ENCODE measurements around the gene MANSC4.

Gene MANSC4

GRCh38 chr12:27814851-27815591 is 35.0 kb upstream of the MANSC4 start:
- peaks cover 8% of the 10 kb centered on the region for H3K9me3 ChIP-seq (ENCODE audit: control insufficient read depth, insufficient read depth, low read depth, low read length)
- no peaks in the 10 kb centered on the region for H3K36me3 ChIP-seq (ENCODE audit: control insufficient read depth, insufficient read depth, low read length)
- H3K27me3 ChIP-seq (ENCODE audit: control insufficient read depth, insufficient read depth, low read length): no peaks in the 10 kb centered on the region
- H3K4me3 ChIP-seq (ENCODE audit: low read depth, low read length): no peak overlapping the region
- no peaks in the 10 kb centered on the region for H3K4me1 ChIP-seq (ENCODE audit: control insufficient read depth, insufficient read depth, low read length)
- no peak overlapping the region for H3K27ac ChIP-seq (ENCODE audit: low read depth, low read length)
- no peak overlapping the region for H3K9ac ChIP-seq (ENCODE audit: low read length)

GRCh38 chr12:27814411-27814810 is 34.4 kb upstream of the MANSC4 start:
- H3K9me3 ChIP-seq (ENCODE audit: control insufficient read depth, insufficient read depth, low read depth, low read length): peaks cover 8% of the 10 kb centered on the region
- H3K27ac ChIP-seq (ENCODE audit: low read depth, low read length): no peak overlapping the region

GRCh38 chr12:27812502-27812901 is 32.5 kb upstream of the MANSC4 start:
- Histone ChIP-seq H3K27me3 (ENCODE audit: control insufficient read depth, insufficient read depth, low read length) (no peaks in the 10 kb centered on the region), H3K9ac (ENCODE audit: low read length) (no peak overlapping the region), H3K36me3 (ENCODE audit: control insufficient read depth, insufficient read depth, low read length) (no peaks in the 10 kb centered on the region), H3K27ac (ENCODE audit: low read depth, low read length) (no peak overlapping the region), H3K4me3 (ENCODE audit: low read depth, low read length) (no peak overlapping the region), H3K9me3 (ENCODE audit: control insufficient read depth, insufficient read depth, low read depth, low read length) (0 out of 2 replicates have a peak, but pooled peaks cover 3% of the 10 kb centered on the region), H3K4me1 (ENCODE audit: control insufficient read depth, insufficient read depth, low read length) (no peaks in the 10 kb centered on the region)

More at GRCh38 chr12:27814411-27814810, 34.4 kb upstream of the MANSC4 start:
- H3K27me3 ChIP-seq (ENCODE audit: control insufficient read depth, insufficient read depth, low read length): no peaks in the 10 kb centered on the region
- H3K9ac ChIP-seq (ENCODE audit: low read length): no peak overlapping the region
- H3K36me3 ChIP-seq (ENCODE audit: control insufficient read depth, insufficient read depth, low read length): no peaks in the 10 kb centered on the region
- no peak overlapping the region for H3K4me3 ChIP-seq (ENCODE audit: low read depth, low read length)
- H3K4me1 ChIP-seq (ENCODE audit: control insufficient read depth, insufficient read depth, low read length): no peaks in the 10 kb centered on the region

- H3K27ac ChIP-seq (ENCODE audit: low read depth, low read length): no peak overlapping the region
- 0 out of 2 replicates have a peak, but pooled peaks cover 3% of the 10 kb centered on the region for H3K9me3 ChIP-seq (ENCODE audit: control insufficient read depth, insufficient read depth, low read depth, low read length)
- no peaks in the 10 kb centered on the region for H3K36me3 ChIP-seq (ENCODE audit: control insufficient read depth, insufficient read depth, low read length)
- H3K4me3 ChIP-seq (ENCODE audit: low read depth, low read length): no peak overlapping the region
- no peak overlapping the region for H3K9ac ChIP-seq (ENCODE audit: low read length)
- no peaks in the 10 kb centered on the region for H3K4me1 ChIP-seq (ENCODE audit: control insufficient read depth, insufficient read depth, low read length)
- H3K27me3 ChIP-seq (ENCODE audit: control insufficient read depth, insufficient read depth, low read length): no peaks in the 10 kb centered on the region; the same call in 1 of the 2 replicates
These were observed 30.7 kb upstream of the MANSC4 start for GRCh38 chr12:27810756-27811155.

- H3K36me3 ChIP-seq (ENCODE audit: control insufficient read depth, insufficient read depth, low read length): no peaks in the 10 kb centered on the region
- H3K9ac ChIP-seq (ENCODE audit: low read length): no peak overlapping the region
- 0 out of 2 replicates have a peak, but pooled peaks cover 3% of the 10 kb centered on the region for H3K9me3 ChIP-seq (ENCODE audit: control insufficient read depth, insufficient read depth, low read depth, low read length)
- H3K4me3 ChIP-seq (ENCODE audit: low read depth, low read length): no peak overlapping the region
- no peaks in the 10 kb centered on the region; the same call in 1 of the 2 replicates for H3K27me3 ChIP-seq (ENCODE audit: control insufficient read depth, insufficient read depth, low read length)
- no peak overlapping the region for H3K27ac ChIP-seq (ENCODE audit: low read depth, low read length)
- H3K4me1 ChIP-seq (ENCODE audit: control insufficient read depth, insufficient read depth, low read length): no peaks in the 10 kb centered on the region
These were observed 28.8 kb upstream of the MANSC4 start for GRCh38 chr12:27808841-27809240.

GRCh38 chr12:27807063-27807703 is 27.1 kb upstream of the MANSC4 start:
- H3K27me3 ChIP-seq (ENCODE audit: control insufficient read depth, insufficient read depth, low read length): no peaks in the 10 kb centered on the region; the same call in 1 of the 2 replicates
- H3K9me3 ChIP-seq (ENCODE audit: control insufficient read depth, insufficient read depth, low read depth, low read length): no peaks in the 10 kb centered on the region
- H3K27ac ChIP-seq (ENCODE audit: low read depth, low read length): no peak overlapping the region

GRCh38 chr12:27806259-27806658 is 26.2 kb upstream of the MANSC4 start:
- Histone ChIP-seq H3K4me1 (ENCODE audit: control insufficient read depth, insufficient read depth, low read length) (no peaks in the 10 kb centered on the region), H3K4me3 (ENCODE audit: low read depth, low read length) (no peak overlapping the region), H3K27ac (ENCODE audit: low read depth, low read length) (no peak overlapping the region), H3K27me3 (ENCODE audit: control insufficient read depth, insufficient read depth, low read length) (no peaks in the 10 kb centered on the region; the same call in 1 of the 2 replicates), H3K36me3 (ENCODE audit: control insufficient read depth, insufficient read depth, low read length) (0 out of 2 replicates have a peak, but pooled peaks cover 6% of the 10 kb centered on the region), H3K9ac (ENCODE audit: low read length) (no peak overlapping the region), H3K9me3 (ENCODE audit: control insufficient read depth, insufficient read depth, low read depth, low read length) (no peaks in the 10 kb centered on the region)

More at GRCh38 chr12:27807063-27807703, 27.1 kb upstream of the MANSC4 start:
- Histone ChIP-seq H3K4me3 (ENCODE audit: low read depth, low read length) (no peak overlapping the region), H3K4me1 (ENCODE audit: control insufficient read depth, insufficient read depth, low read length) (no peaks in the 10 kb centered on the region), H3K9ac (ENCODE audit: low read length) (no peak overlapping the region), H3K36me3 (ENCODE audit: control insufficient read depth, insufficient read depth, low read length) (no peaks in the 10 kb centered on the region)

- Histone ChIP-seq H3K27me3 (ENCODE audit: control insufficient read depth, insufficient read depth, low read length) (no peaks in the 10 kb centered on the region; the same call in 1 of the 2 replicates), H3K4me1 (ENCODE audit: control insufficient read depth, insufficient read depth, low read length) (no peaks in the 10 kb centered on the region), H3K9me3 (ENCODE audit: control insufficient read depth, insufficient read depth, low read depth, low read length) (no peaks in the 10 kb centered on the region), H3K9ac (ENCODE audit: low read length) (no peak overlapping the region), H3K4me3 (ENCODE audit: low read depth, low read length) (no peak overlapping the region), H3K36me3 (ENCODE audit: control insufficient read depth, insufficient read depth, low read length) (0 out of 2 replicates have a peak, but pooled peaks cover 8% of the 10 kb centered on the region), H3K27ac (ENCODE audit: low read depth, low read length) (no peak overlapping the region)
These were observed 25.2 kb upstream of the MANSC4 start for GRCh38 chr12:27805238-27805637.

- Histone ChIP-seq H3K27ac (ENCODE audit: low read depth, low read length) (no peak overlapping the region), H3K36me3 (ENCODE audit: control insufficient read depth, insufficient read depth, low read length) (peaks cover 23% of the 10 kb centered on the region), H3K27me3 (ENCODE audit: control insufficient read depth, insufficient read depth, low read length) (no peaks in the 10 kb centered on the region; the same call in 1 of the 2 replicates), H3K4me1 (ENCODE audit: control insufficient read depth, insufficient read depth, low read length) (no peaks in the 10 kb centered on the region), H3K9ac (ENCODE audit: low read length) (no peak overlapping the region), H3K4me3 (ENCODE audit: low read depth, low read length) (no peak overlapping the region), H3K9me3 (ENCODE audit: control insufficient read depth, insufficient read depth, low read depth, low read length) (no peaks in the 10 kb centered on the region)
These were observed 22.9 kb upstream of the MANSC4 start for GRCh38 chr12:27802936-27803335.

- Histone ChIP-seq H3K36me3 (ENCODE audit: control insufficient read depth, insufficient read depth, low read length) (peaks cover 28% of the 10 kb centered on the region), H3K4me1 (ENCODE audit: control insufficient read depth, insufficient read depth, low read length) (no peaks in the 10 kb centered on the region), H3K27ac (ENCODE audit: low read depth, low read length) (no peak overlapping the region), H3K9me3 (ENCODE audit: control insufficient read depth, insufficient read depth, low read depth, low read length) (no peaks in the 10 kb centered on the region), H3K27me3 (ENCODE audit: control insufficient read depth, insufficient read depth, low read length) (no peaks in the 10 kb centered on the region; the same call in 1 of the 2 replicates), H3K4me3 (ENCODE audit: low read depth, low read length) (no peak overlapping the region), H3K9ac (ENCODE audit: low read length) (no peak overlapping the region)
These were observed 22.5 kb upstream of the MANSC4 start for GRCh38 chr12:27802511-27802910.

GRCh38 chr12:27801630-27802029 is 21.6 kb upstream of the MANSC4 start:
- Histone ChIP-seq H3K4me3 (ENCODE audit: low read depth, low read length) (no peak overlapping the region), H3K9me3 (ENCODE audit: control insufficient read depth, insufficient read depth, low read depth, low read length) (no peaks in the 10 kb centered on the region), H3K9ac (ENCODE audit: low read length) (no peak overlapping the region), H3K27me3 (ENCODE audit: control insufficient read depth, insufficient read depth, low read length) (no peaks in the 10 kb centered on the region; the same call in 1 of the 2 replicates), H3K4me1 (ENCODE audit: control insufficient read depth, insufficient read depth, low read length) (no peaks in the 10 kb centered on the region), H3K36me3 (ENCODE audit: control insufficient read depth, insufficient read depth, low read length) (peaks cover 36% of the 10 kb centered on the region), H3K27ac (ENCODE audit: low read depth, low read length) (no peak overlapping the region)
